Astrocyte of the spinal cord (primary cell): ENCODE results near the gene CLCA2.
A peak's percentile ranks its signal among the peaks of the same experiment; 100 is the strongest.

ENCODE experiments used
- DNase-seq: peaks from one replicate; pipeline ENCODE4 v3.0.0; 2011; ENCODE audit warnings: low read depth, low spot score
- H3K4me3 ChIP-seq: 2 replicates; pipeline ENCODE4 v1.5.1; 2011; ENCODE audit warnings: low read depth, mild to moderate bottlenecking, low read length, moderate library complexity
- in situ Hi-C: cut with HindIII; loops from 2 replicates; pipeline ENCODE4 v1.10.0; 2017; ENCODE audit warnings: low sequenced_read_pairs
- TF ChIP-seq, protein P1 (sequence below): IDR thresholded peaks from 2 replicates; pipeline ENCODE4 v1.5.1; 2012; ENCODE audit warnings: low read depth, mild to moderate bottlenecking, low read length, inconsistent platforms

The CLCA2 gene

DNA sequence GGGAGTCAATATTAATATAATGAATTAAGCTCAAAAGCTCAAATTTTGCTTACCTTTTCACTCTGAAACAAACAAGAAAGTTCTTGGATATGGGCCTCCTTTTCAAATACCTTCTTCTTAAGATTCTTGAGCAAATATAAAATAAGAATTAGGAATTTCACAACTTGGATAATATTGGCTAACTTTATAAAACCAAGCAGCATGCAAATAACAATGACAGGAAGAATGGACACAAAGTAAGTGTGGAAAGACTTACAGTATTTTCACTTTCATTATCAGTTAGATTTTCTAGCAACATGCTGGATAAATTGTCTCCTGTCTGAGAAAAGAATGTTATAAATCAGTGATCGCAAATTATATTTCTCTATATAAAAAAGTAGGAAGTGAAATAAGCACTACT lies 41.1 kb upstream of the CLCA2 start:
- H3K4me3 ChIP-seq: no peak overlapping the region
- TF ChIP-seq, protein P1, sequence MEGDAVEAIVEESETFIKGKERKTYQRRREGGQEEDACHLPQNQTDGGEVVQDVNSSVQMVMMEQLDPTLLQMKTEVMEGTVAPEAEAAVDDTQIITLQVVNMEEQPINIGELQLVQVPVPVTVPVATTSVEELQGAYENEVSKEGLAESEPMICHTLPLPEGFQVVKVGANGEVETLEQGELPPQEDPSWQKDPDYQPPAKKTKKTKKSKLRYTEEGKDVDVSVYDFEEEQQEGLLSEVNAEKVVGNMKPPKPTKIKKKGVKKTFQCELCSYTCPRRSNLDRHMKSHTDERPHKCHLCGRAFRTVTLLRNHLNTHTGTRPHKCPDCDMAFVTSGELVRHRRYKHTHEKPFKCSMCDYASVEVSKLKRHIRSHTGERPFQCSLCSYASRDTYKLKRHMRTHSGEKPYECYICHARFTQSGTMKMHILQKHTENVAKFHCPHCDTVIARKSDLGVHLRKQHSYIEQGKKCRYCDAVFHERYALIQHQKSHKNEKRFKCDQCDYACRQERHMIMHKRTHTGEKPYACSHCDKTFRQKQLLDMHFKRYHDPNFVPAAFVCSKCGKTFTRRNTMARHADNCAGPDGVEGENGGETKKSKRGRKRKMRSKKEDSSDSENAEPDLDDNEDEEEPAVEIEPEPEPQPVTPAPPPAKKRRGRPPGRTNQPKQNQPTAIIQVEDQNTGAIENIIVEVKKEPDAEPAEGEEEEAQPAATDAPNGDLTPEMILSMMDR: no peak
- DNase-seq: peak; percentile 15
- in situ Hi-C loops: no loop called here

- TF ChIP-seq, protein P1: no peak
- no peak overlapping the region for H3K4me3 ChIP-seq
- in situ Hi-C loops: no loop called here
- no peak for DNase-seq
Measured at GRCh38 chr1:86387916-86388627, 35.9 kb upstream of the CLCA2 start.

DNA sequence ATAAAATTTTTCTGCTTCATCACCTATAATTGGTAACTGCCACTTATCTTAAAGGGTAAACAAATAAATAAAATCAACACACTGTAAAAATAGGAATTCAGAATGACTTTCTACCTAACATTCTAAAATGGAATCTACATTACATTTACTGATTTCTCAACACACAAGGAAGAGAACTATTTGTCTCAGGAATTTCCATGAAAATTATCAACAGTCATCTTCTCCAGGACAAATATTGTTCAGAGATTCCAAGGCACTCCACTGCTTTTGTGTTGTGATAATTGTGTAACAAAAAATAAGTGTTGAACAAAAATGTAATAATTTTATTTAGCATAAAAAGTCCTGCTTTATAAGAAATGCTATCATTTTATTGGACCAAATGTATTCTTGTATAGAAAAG lies 35.2 kb upstream of the CLCA2 start:
- TF ChIP-seq, protein P1: no peak
- no peak for DNase-seq
- no peak overlapping the region for H3K4me3 ChIP-seq
- in situ Hi-C loops: no loop called here

DNA sequence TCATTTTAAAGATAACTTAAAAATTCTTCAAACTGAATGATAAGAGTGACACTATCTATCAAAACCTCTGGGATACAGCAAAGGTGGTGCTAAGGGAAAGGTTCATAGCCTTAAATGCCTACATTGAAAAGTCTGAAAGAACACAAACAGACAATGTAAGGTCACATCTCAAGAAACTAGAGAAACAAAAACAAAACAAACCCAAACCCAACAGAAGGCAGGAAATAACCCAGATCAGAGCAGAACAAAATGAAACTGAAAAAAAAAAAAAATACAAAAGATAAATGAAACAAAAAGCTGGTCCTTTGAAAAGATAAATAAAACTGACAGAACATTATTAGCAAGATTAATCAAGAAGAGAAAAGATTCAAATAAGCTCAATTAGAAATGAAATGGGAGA lies 34.7 kb upstream of the CLCA2 start:
- no peak overlapping the region for H3K4me3 ChIP-seq
- no peak for DNase-seq
- in situ Hi-C loops: no loop called here
- TF ChIP-seq, protein P1: no peak

GRCh38 chr1:86394416-86394815 lies 29.6 kb upstream of the CLCA2 start:
- in situ Hi-C loops: no loop called here
- peak; percentile 43 for DNase-seq
- peak overlapping the region; percentile 24 for H3K4me3 ChIP-seq
- TF ChIP-seq, protein P1: no peak

DNA sequence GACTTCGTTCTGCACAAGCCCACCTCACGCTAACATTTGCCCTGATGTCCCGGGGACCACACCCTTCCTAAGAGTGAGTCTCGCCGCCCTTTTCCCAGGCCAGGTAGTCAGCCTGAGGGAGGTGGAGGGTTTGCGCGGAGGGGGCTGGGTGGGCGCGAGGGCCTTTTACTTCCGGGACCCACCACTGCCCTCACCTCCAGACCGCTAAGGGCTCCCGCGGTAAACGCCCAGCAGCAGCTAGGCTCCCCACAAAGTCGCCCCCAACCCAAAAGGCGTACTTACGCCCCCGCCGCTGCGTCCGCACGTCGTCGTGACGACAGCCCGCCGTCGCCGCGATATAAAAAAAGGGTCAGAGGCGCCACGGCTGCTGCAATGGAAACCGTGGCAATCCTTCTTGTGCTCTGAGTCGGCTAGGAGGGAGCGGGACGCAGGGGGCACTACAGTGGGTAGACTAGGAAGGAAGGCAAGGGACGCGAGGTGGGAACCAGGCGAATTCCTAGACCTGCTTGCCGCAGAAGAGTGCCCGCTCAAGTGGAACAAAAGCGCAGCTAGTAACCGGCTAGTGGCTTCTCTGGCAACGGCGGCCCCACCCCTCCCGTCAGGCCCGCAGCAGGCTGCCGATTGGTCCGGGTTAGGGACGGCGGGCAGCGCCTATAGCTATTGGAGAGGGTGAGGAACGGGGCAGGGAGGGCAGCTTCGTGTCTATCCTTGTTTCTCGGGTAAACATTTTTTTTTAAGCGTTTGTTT lies 28.0 kb upstream of the CLCA2 start, which contains the start of gene ODF2L:
ODF2L (minus strand) TSS at position 573 of the 747 bp plus-strand sequence. CDS start 9,296 bp downstream, outside the sequence.
- peak; percentile 89 for DNase-seq
- in situ Hi-C loops: no loop called here
- TF ChIP-seq, protein P1: no peak
- H3K4me3 ChIP-seq: peak within 1 kb of the TSS; percentile 85
